ENCODE data around the gene KIF26B. TPM values are rescaled to one million over a fixed set of nuclear protein-coding genes. Genes with fewer than 3 reads are reported as not detected.
A peak's percentile ranks its signal among the peaks of the same experiment; 100 is the strongest.
"Not testable (repeated sequence)": the region's sequence is repeated elsewhere in the genome, so short reads cannot be mapped to it uniquely, and the experiment has no call there.

Gene KIF26B
- total RNA-seq, 2 donors from 2014 or later, result not detected

- ATAC-seq, result peak; percentile 70 to 94
- H3K4me3 Mint-ChIP-seq, result peak overlapping the region; percentile 77
- peaks cover 3 to 9% of the 10 kb centered on the region in 2 donors for H3K27me3 Mint-ChIP-seq
- H3K27ac Mint-ChIP-seq, result peak overlapping the region in 1 of 2 donors; percentile 67
- H3K4me1 Mint-ChIP-seq (ENCODE audit: low read depth in 2 of 2), result peaks cover 3 to 14% of the 10 kb centered on the region in 2 donors
- H3K9me3 Mint-ChIP-seq, result no peaks in the 10 kb centered on the region
- DNase-seq (ENCODE audit: low spot score), result no peak
- no peaks in the 10 kb centered on the region for H3K36me3 Mint-ChIP-seq
Measured at GRCh38 chr1:245332513-245332912, 177.7 kb downstream of the KIF26B start.

GRCh38 chr1:245334235-245334634 lies 179.4 kb downstream of the KIF26B start:
- Mint-ChIP-seq H3K4me1 (ENCODE audit: low read depth in 2 of 2) (peaks cover 6 to 25% of the 10 kb centered on the region in 2 donors), H3K27me3 (peaks cover 3 to 9% of the 10 kb centered on the region in 2 donors), H3K36me3 (no peaks in the 10 kb centered on the region), H3K4me3 (no peak overlapping the region), H3K27ac (no peak overlapping the region), H3K9me3 (no peaks in the 10 kb centered on the region)
- DNase-seq (ENCODE audit: low spot score) (no peak), ATAC-seq (no peak)

- no peak overlapping the region for H3K27ac Mint-ChIP-seq
- H3K9me3 Mint-ChIP-seq, result no peaks in the 10 kb centered on the region
- peaks cover 6 to 25% of the 10 kb centered on the region in 2 donors for H3K4me1 Mint-ChIP-seq (ENCODE audit: low read depth in 2 of 2)
- no peak overlapping the region for H3K4me3 Mint-ChIP-seq
- ATAC-seq (no peak), DNase-seq (ENCODE audit: low spot score) (no peak)
- peaks cover 3 to 9% of the 10 kb centered on the region in 2 donors for H3K27me3 Mint-ChIP-seq
- no peaks in the 10 kb centered on the region for H3K36me3 Mint-ChIP-seq
Measured at GRCh38 chr1:245334827-245335490, 180.2 kb downstream of the KIF26B start.

GRCh38 chr1:245335684-245336083 lies 180.9 kb downstream of the KIF26B start:
- not testable (repeated sequence) for H3K4me3 Mint-ChIP-seq; H3K9me3 Mint-ChIP-seq; H3K36me3 Mint-ChIP-seq; DNase-seq (ENCODE audit: low spot score); H3K27ac Mint-ChIP-seq; H3K27me3 Mint-ChIP-seq; ATAC-seq
- peaks cover 6 to 25% of the 10 kb centered on the region in 2 donors for H3K4me1 Mint-ChIP-seq (ENCODE audit: low read depth in 2 of 2)

- Mint-ChIP-seq H3K4me3 (no peak overlapping the region), H3K36me3 (no peaks in the 10 kb centered on the region), H3K9me3 (no peaks in the 10 kb centered on the region), H3K4me1 (ENCODE audit: low read depth in 2 of 2) (peaks cover 6 to 25% of the 10 kb centered on the region in 2 donors), H3K27ac (no peak overlapping the region), H3K27me3 (peaks cover 3 to 9% of the 10 kb centered on the region in 2 donors)
- DNase-seq (ENCODE audit: low spot score) (no peak), ATAC-seq (no peak)
Measured at GRCh38 chr1:245336149-245336983, 181.6 kb downstream of the KIF26B start.

GRCh38 chr1:245336984-245337355 lies 182.2 kb downstream of the KIF26B start:
- not testable (repeated sequence) for H3K27ac Mint-ChIP-seq; DNase-seq (ENCODE audit: low spot score); H3K36me3 Mint-ChIP-seq; H3K27me3 Mint-ChIP-seq; H3K4me3 Mint-ChIP-seq; H3K9me3 Mint-ChIP-seq; ATAC-seq
- H3K4me1 Mint-ChIP-seq (ENCODE audit: low read depth in 2 of 2), result peaks cover 6 to 25% of the 10 kb centered on the region in 2 donors

GRCh38 chr1:245337829-245338484 lies 183.2 kb downstream of the KIF26B start:
- peak overlapping the region; percentile 18 for H3K4me3 Mint-ChIP-seq
- ATAC-seq (no peak), DNase-seq (ENCODE audit: low spot score) (no peak)
- no peaks in the 10 kb centered on the region for H3K9me3 Mint-ChIP-seq
- no peak overlapping the region for H3K27ac Mint-ChIP-seq
- peaks cover 3 to 4% of the 10 kb centered on the region in 2 donors for H3K27me3 Mint-ChIP-seq
- H3K4me1 Mint-ChIP-seq (ENCODE audit: low read depth in 2 of 2), result peaks cover 3 to 17% of the 10 kb centered on the region in 2 donors
- H3K36me3 Mint-ChIP-seq, result no peaks in the 10 kb centered on the region

- Mint-ChIP-seq H3K4me3 (no peak overlapping the region), H3K36me3 (no peaks in the 10 kb centered on the region), H3K27ac (no peak overlapping the region), H3K4me1 (ENCODE audit: low read depth in 2 of 2) (peaks cover 3 to 12% of the 10 kb centered on the region in 2 donors), H3K9me3 (no peaks in the 10 kb centered on the region), H3K27me3 (peaks cover 0 to 3% of the 10 kb centered on the region in 2 donors)
- ATAC-seq, result no peak
- no peak for DNase-seq (ENCODE audit: low spot score)
Measured at GRCh38 chr1:245338485-245338877, 183.7 kb downstream of the KIF26B start.

- Mint-ChIP-seq H3K9me3 (no peaks in the 10 kb centered on the region), H3K27me3 (peaks cover 6% of the 10 kb centered on the region in 2 donors), H3K27ac (no peak overlapping the region), H3K4me3 (no peak overlapping the region), H3K4me1 (ENCODE audit: low read depth in 2 of 2) (peaks cover 3 to 12% of the 10 kb centered on the region in 2 donors), H3K36me3 (no peaks in the 10 kb centered on the region)
- ATAC-seq (peak in 1 of 2 donors; percentile 20), DNase-seq (ENCODE audit: low spot score) (no peak)
Measured at GRCh38 chr1:245341743-245342142, 187.0 kb downstream of the KIF26B start.

GRCh38 chr1:245345191-245345884 lies 190.6 kb downstream of the KIF26B start:
- H3K4me3 Mint-ChIP-seq, result no peak overlapping the region
- DNase-seq (ENCODE audit: low spot score), result no peak
- no peak for ATAC-seq
- H3K27me3 Mint-ChIP-seq, result peaks cover 19 to 24% of the 10 kb centered on the region in 2 donors
- no peaks in the 10 kb centered on the region for H3K4me1 Mint-ChIP-seq (ENCODE audit: low read depth in 2 of 2)
- H3K36me3 Mint-ChIP-seq, result no peaks in the 10 kb centered on the region
- H3K27ac Mint-ChIP-seq, result no peak overlapping the region
- H3K9me3 Mint-ChIP-seq, result no peaks in the 10 kb centered on the region

GRCh38 chr1:245348626-245349025 lies 193.8 kb downstream of the KIF26B start:
- H3K36me3 Mint-ChIP-seq, result no peaks in the 10 kb centered on the region
- no peaks in the 10 kb centered on the region for H3K9me3 Mint-ChIP-seq
- H3K4me1 Mint-ChIP-seq (ENCODE audit: low read depth in 2 of 2), result no peaks in the 10 kb centered on the region
- H3K27me3 Mint-ChIP-seq, result peaks cover 19 to 42% of the 10 kb centered on the region in 2 donors
- ATAC-seq (no peak), DNase-seq (ENCODE audit: low spot score) (no peak)
- H3K27ac Mint-ChIP-seq, result no peak overlapping the region
- no peak overlapping the region for H3K4me3 Mint-ChIP-seq

GRCh38 chr1:245353411-245353810 lies 198.6 kb downstream of the KIF26B start:
- DNase-seq (ENCODE audit: low spot score), result no peak
- Mint-ChIP-seq H3K27ac (no peak overlapping the region), H3K4me1 (ENCODE audit: low read depth in 2 of 2) (no peaks in the 10 kb centered on the region), H3K9me3 (no peaks in the 10 kb centered on the region), H3K4me3 (no peak overlapping the region), H3K36me3 (no peaks in the 10 kb centered on the region), H3K27me3 (peaks cover 4 to 20% of the 10 kb centered on the region in 2 donors)
- ATAC-seq, result no peak

GRCh38 chr1:245353915-245354775 lies 199.4 kb downstream of the KIF26B start:
- Mint-ChIP-seq H3K27ac (no peak overlapping the region), H3K4me1 (ENCODE audit: low read depth in 2 of 2) (no peaks in the 10 kb centered on the region), H3K4me3 (no peak overlapping the region), H3K36me3 (no peaks in the 10 kb centered on the region), H3K27me3 (peaks cover 0 to 20% of the 10 kb centered on the region in 2 donors), H3K9me3 (no peaks in the 10 kb centered on the region)
- no peak for DNase-seq (ENCODE audit: low spot score)
- ATAC-seq, result no peak
